HepG2 (cell line): ENCODE results near the gene DCAF4L1. TPM values are rescaled to one million over a fixed set of nuclear protein-coding genes. Genes with fewer than 3 reads are reported as not detected.

Experiments
- ATF7-NPFF ChIP-seq: sonication (generic); formaldehyde crosslinking; IDR thresholded peaks from 2 replicates; pipeline ENCODE4 v1.8.1; 2023; ENCODE audit warnings: mild to moderate bottlenecking, low read depth, missing genetic modification reagents, moderate library complexity
- CTCF ChIP-seq: sonication (generic); formaldehyde crosslinking; IDR thresholded peaks from 2 replicates; pipeline ENCODE4 v1.5.0; 2020; ENCODE audit warnings: mild to moderate bottlenecking, missing genetic modification reagents, moderate library complexity
- GMEB1 ChIP-seq: sonication (generic); formaldehyde crosslinking; IDR thresholded peaks from 2 replicates; pipeline ENCODE4 v1.5.1; 2020; ENCODE audit warnings: missing genetic modification reagents, mild to moderate bottlenecking, borderline replicate concordance
- PAXIP1 ChIP-seq: sonication (generic); formaldehyde crosslinking; conservative IDR thresholded peaks from 2 replicates; pipeline ENCODE4 v1.4.0; 2020; ENCODE audit warnings: mild to moderate bottlenecking, missing genetic modification reagents, moderate library complexity
- TRIM22 ChIP-seq: fragments of 450-650 bp; IDR thresholded peaks from 2 replicates; pipeline ENCODE4 v1.6.1; 2017
- WIZ ChIP-seq: sonication (generic); formaldehyde crosslinking; IDR thresholded peaks from 2 replicates; pipeline ENCODE4 v1.5.1; 2020; ENCODE audit warnings: mild to moderate bottlenecking, missing genetic modification reagents
- ZNF503 ChIP-seq: sonication (generic); formaldehyde crosslinking; IDR thresholded peaks from 2 replicates; pipeline ENCODE4 v1.4.0; 2020; ENCODE audit warnings: missing genetic modification reagents
- ZNF572 ChIP-seq: sonication (generic); formaldehyde crosslinking; IDR thresholded peaks from 2 replicates; pipeline ENCODE4 v1.5.1; 2020; ENCODE audit warnings: mild to moderate bottlenecking, missing genetic modification reagents
- polyA plus RNA-seq, 8 experiments: library from polyadenylated mRNA; depleted of rRNA in 3 of 8; stranded (reverse) in 7 of 8; unstranded in 1 of 8; fragments of >200 nt; fragmentation: Illumina TruSeq in 4 of 8; extraction: Trizol in 4 of 8; gene quantifications; 2 replicates each; pipeline versions ENCODE4 v1.2.1 to v1.2.3, GENCODE V29; 2011 to 2016; ENCODE audit warnings: low read depth in 4 of 8, missing spikeins in 1 of 8, mixed read lengths in 1 of 8; ENCODE audit not compliant: insufficient read depth in 1 of 8
- total RNA-seq, 5 experiments: library from RNA; depleted of rRNA; stranded (reverse); fragments of >200 nt; fragmentation: Illumina TruSeq; extraction: Trizol; gene quantifications; 2 replicates each; pipeline ENCODE4 v1.2.3, GENCODE V29; 2016; ENCODE audit warnings: low read depth in 1 of 5
- TF ChIP-seq, protein P1 (sequence below): sonication (generic); formaldehyde crosslinking; IDR thresholded peaks from 2 replicates; pipeline ENCODE4 v1.4.0; 2020; ENCODE audit warnings: missing genetic modification reagents, borderline replicate concordance

The DCAF4L1 gene
- total and polyA plus RNA-seq, 2 of the 13 experiments (the other 11 are each of a cell fraction or from before 2014, with no cell fraction given), result 0.05 to 0.09 TPM

DNA sequence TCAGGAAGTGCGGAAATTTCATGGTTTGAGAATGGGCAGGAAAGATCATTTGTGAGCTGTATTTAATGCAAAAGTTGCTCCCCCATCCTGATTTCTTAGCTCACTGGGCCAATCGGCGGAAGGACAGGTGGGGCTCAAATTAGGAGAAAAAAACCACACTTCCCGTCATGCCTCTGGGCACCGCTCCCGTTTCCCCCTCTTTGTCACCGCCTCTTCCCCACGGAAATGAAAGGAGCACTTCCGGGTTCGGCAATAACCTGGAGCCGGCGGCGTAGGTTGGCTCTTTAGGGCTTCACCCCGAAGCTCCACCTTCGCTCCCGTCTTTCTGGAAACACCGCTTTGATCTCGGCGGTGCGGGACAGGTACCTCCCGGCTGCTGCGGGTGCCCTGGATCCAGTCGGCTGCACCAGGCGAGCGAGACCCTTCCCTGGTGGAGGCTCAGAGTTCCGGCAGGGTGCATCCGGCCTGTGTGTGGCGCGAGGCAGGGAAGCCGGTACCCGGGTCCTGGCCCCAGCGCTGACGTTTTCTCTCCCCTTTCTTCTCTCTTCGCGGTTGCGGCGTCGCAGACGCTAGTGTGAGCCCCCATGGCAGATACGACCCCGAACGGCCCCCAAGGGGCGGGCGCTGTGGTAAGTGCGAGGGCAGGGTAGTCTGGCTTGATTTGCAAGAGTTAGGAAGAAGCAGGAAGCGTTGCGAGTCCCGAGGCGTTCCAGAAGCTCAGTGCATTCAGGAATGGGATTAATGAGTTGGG lies 46.5 kb upstream of the DCAF4L1 start, which contains the start of gene TMEM33 (continued):
- peak; percentile 59; the same call in 1 of the 2 replicates for TF ChIP-seq GMEB1 (CRISPR knock-in tag)
- TF ChIP-seq, protein P1, sequence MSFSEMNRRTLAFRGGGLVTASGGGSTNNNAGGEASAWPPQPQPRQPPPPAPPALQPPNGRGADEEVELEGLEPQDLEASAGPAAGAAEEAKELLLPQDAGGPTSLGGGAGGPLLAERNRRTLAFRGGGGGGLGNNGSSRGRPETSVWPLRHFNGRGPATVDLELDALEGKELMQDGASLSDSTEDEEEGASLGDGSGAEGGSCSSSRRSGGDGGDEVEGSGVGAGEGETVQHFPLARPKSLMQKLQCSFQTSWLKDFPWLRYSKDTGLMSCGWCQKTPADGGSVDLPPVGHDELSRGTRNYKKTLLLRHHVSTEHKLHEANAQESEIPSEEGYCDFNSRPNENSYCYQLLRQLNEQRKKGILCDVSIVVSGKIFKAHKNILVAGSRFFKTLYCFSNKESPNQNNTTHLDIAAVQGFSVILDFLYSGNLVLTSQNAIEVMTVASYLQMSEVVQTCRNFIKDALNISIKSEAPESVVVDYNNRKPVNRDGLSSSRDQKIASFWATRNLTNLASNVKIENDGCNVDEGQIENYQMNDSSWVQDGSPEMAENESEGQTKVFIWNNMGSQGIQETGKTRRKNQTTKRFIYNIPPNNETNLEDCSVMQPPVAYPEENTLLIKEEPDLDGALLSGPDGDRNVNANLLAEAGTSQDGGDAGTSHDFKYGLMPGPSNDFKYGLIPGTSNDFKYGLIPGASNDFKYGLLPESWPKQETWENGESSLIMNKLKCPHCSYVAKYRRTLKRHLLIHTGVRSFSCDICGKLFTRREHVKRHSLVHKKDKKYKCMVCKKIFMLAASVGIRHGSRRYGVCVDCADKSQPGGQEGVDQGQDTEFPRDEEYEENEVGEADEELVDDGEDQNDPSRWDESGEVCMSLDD (CRISPR knock-in tag), result 0 out of 2 replicates have a peak, but pooled peaks have one; percentile 33
- TF ChIP-seq TRIM22, result no peak
- TF ChIP-seq PAXIP1 (CRISPR knock-in tag), result peak; percentile 23
- peak; percentile 23; the same call in 1 of the 2 replicates for TF ChIP-seq ATF7-NPFF (CRISPR knock-in tag)
- peak; percentile 62; the same call in 1 of the 2 replicates for TF ChIP-seq WIZ (CRISPR knock-in tag)
- peak; percentile 83; the same call in 1 of the 2 replicates for TF ChIP-seq ZNF572 (CRISPR knock-in tag)
- TF ChIP-seq ZNF503, result 0 out of 2 replicates have a peak, but pooled peaks have one; percentile 41
- TF ChIP-seq CTCF (CRISPR knock-in tag), result 0 out of 2 replicates have a peak, but pooled peaks have one; percentile 3
